HG03439 (cell line): ENCODE measurements around the gene AMY2B.
"Not testable (repeated sequence)": the region's sequence is repeated elsewhere in the genome, so short reads cannot be mapped to it uniquely, and the experiment has no call there.

ENCODE experiments used
- ATAC-seq: cut with Tn5 transposase; IDR thresholded peaks from one replicate; pipeline ENCODE4 v1.9.1; 2021; ENCODE audit warnings: mild to moderate bottlenecking, moderate library complexity; ENCODE audit not compliant: unreplicated experiment

The AMY2B gene

DNA sequence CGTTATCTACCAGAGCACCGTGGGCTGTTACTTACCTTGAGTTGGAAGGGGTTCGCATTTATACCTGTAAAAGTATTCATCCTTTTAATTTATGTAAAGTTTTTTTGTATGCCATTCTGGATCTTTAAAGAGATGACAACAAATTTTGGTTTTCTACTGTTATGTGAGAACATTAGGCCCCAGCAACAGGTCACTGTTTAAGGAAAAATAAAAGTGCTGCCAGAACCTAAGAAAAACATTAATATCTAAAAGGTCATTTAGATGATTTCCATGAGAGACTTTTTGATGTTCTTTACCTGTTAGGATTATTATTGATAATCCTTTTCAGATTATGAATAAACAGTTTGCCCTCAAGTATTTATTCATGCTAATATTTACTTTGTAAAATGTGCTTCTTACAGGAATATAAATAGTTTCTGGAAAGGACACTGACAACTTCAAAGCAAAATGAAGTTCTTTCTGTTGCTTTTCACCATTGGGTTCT, 45.6 kb downstream of the AMY2B start, which contains the start of gene AMY2A:
TSS of gene AMY2A (plus strand) at position 434 of the 484 bp plus-strand sequence. CDS start at position 448, 14 bp downstream.
- ATAC-seq: not testable (repeated sequence)

DNA sequence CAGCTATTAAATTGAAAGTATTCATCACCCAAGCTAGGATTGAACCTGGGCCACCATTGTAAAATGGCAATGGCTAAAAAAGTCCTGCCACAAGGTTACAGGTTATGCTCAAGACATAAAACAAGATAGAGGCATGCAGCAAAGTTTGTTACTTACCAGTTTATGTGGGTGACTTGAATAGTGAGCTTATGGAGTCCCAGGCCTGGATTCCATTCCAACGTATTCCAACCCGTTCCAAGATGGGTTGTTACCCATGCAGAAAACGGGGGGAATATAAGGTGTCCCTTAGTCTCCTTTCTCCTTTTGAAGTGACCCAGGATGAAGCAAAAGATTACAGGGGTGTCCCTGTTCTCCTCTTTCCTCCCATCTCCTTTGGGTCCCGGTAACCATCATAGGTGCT, 56.0 kb downstream of the AMY2B start:
- ATAC-seq: not testable (repeated sequence)
